ENCODE measurements around the gene SUGCT.

DNA sequence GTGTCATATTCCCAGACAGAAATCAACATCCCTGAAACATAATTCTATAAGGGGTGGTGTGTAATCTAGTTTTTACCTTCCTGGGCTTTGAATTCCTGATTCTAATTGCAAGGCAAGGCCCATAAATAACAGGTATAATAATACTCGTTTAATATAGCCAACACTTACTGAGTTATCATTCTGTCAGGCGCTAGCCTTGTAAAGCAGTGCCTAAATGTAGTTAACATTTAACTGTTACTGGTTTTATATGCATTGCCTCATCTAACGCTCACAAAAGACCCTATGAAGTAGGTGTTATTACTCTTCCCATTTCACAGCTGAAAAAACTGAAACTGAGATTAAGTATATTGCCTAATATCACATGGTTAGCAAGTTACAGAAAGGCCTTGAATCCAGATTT is 772.5 kb downstream of the SUGCT start:
- TF ChIP-seq, protein P1, sequence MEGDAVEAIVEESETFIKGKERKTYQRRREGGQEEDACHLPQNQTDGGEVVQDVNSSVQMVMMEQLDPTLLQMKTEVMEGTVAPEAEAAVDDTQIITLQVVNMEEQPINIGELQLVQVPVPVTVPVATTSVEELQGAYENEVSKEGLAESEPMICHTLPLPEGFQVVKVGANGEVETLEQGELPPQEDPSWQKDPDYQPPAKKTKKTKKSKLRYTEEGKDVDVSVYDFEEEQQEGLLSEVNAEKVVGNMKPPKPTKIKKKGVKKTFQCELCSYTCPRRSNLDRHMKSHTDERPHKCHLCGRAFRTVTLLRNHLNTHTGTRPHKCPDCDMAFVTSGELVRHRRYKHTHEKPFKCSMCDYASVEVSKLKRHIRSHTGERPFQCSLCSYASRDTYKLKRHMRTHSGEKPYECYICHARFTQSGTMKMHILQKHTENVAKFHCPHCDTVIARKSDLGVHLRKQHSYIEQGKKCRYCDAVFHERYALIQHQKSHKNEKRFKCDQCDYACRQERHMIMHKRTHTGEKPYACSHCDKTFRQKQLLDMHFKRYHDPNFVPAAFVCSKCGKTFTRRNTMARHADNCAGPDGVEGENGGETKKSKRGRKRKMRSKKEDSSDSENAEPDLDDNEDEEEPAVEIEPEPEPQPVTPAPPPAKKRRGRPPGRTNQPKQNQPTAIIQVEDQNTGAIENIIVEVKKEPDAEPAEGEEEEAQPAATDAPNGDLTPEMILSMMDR (conservative IDR thresholded peaks at IDR 0.05; ENCODE audit: low read length), result no peak
- TF ChIP-seq EZH2phosphoT487 (IDR thresholded peaks at IDR 0.05; ENCODE audit: borderline replicate concordance, low read depth, low read length), result no peak

All from OCI-LY7 (cell line).